GM12878 (cell line): Measurements from ENCODE around the gene LY6G5C. TPM values are rescaled to one million over a fixed set of nuclear protein-coding genes. Genes with fewer than 3 reads are reported as not detected.

Experiments
- ATAC-seq: fragments of 200-7000 bp; cut with Tn5 transposase; 3 replicates; pipeline ENCODE4 v1.9.1; 2020; ENCODE audit warnings: mild to moderate bottlenecking, moderate library complexity
- BruUV-seq: library from RNA; stranded (reverse); fragments of 400-500 nt; replicated peaks from 2 replicates; lab custom pipeline; 2021; lab: Mats Ljungman, UMichigan
- CTCF ChIA-PET: fragments of 300-600 bp; sonication (Branson Sonifier 250); formaldehyde crosslinking; extraction: SDS; loops from one replicate; lab custom pipeline; 2021; ENCODE audit warnings: inconsistent platforms; lab: Yijun Ruan, JAX
- POLR2A ChIA-PET: fragments of 350-600 bp; formaldehyde crosslinking; extraction: SDS; loops from one replicate; lab custom pipeline; 2021; ENCODE audit warnings: inconsistent platforms; lab: Charles Lee
- RAD21 ChIA-PET: fragments of 300-600 bp; sonication (Branson Sonifier 250); formaldehyde crosslinking; loops from one replicate; lab custom pipeline; 2023; ENCODE audit warnings: antibody characterized with exemption; ENCODE audit not compliant: unreplicated experiment; lab: Charles Lee
- SMC1A ChIA-PET: fragments of 300-600 bp; sonication (Branson Sonifier 250); formaldehyde crosslinking; loops from one replicate; lab custom pipeline; 2023; ENCODE audit not compliant: unreplicated experiment, uncharacterized antibody; lab: Charles Lee
- DNase-seq: peaks from one replicate; pipeline ENCODE4 v3.0.0-alpha.2; 2011; ENCODE audit warnings: low read depth, low spot score
- FAIRE-seq: peaks from 3 replicates; lab custom pipeline; 2011; peaks lifted over from hg19 to GRCh38; lab: Jason Lieb, UNC
- H2AFZ ChIP-seq: 2 replicates; pipeline ENCODE4 v1.6.0; 2011; ENCODE audit warnings: low read depth, low read length, control low read depth; ENCODE audit not compliant: control insufficient read depth
- H3K27ac ChIP-seq: 2 replicates; pipeline ENCODE4 v1.5.1; 2011; ENCODE audit warnings: control low read depth; ENCODE audit not compliant: control insufficient read depth, insufficient read depth
- H3K27me3 ChIP-seq, 2 experiments: replicated peaks in 1 of 2; 2 replicates each; pipeline versions ENCODE4 v1.6.0 to v1.6.1; 2011; ENCODE audit warnings: low read length in 1 of 2; ENCODE audit not compliant: control insufficient read depth in 2 of 2, insufficient read depth in 2 of 2
- H3K36me3 ChIP-seq, 2 experiments: 2 replicates each; pipeline ENCODE4 v1.5.1; 2011; ENCODE audit warnings: low read length in 1 of 2; ENCODE audit not compliant: control insufficient read depth in 2 of 2, insufficient read depth in 2 of 2
- H3K4me1 ChIP-seq: 2 replicates; pipeline ENCODE4 v1.6.1; 2011; ENCODE audit warnings: mild to moderate bottlenecking, low read length, moderate library complexity, mixed read lengths; ENCODE audit not compliant: control insufficient read depth, insufficient read depth
- H3K4me2 ChIP-seq: 2 replicates; pipeline ENCODE4 v1.6.0; 2011; ENCODE audit warnings: control low read depth; ENCODE audit not compliant: control insufficient read depth, insufficient read depth
- H3K4me3 ChIP-seq: fragments of 200-600 bp; sonication (generic); 2 replicates; pipeline ENCODE4 v1.5.1; 2016
- H3K79me2 ChIP-seq: 2 replicates; pipeline ENCODE4 v1.6.0; 2011; ENCODE audit warnings: low read length; ENCODE audit not compliant: control insufficient read depth, insufficient read depth
- H3K9ac ChIP-seq: 2 replicates; pipeline ENCODE4 v1.8.0; 2011; ENCODE audit warnings: low read length, control low read depth, mixed read lengths; ENCODE audit not compliant: control insufficient read depth, insufficient read depth
- H3K9me3 ChIP-seq: replicated peaks from 3 replicates; pipeline ENCODE4 v1.5.1; 2011; ENCODE audit warnings: mild to moderate bottlenecking, low read length; ENCODE audit not compliant: control insufficient read depth, insufficient read depth
- H4K20me1 ChIP-seq: 2 replicates; pipeline ENCODE4 v1.6.0; 2011; ENCODE audit not compliant: control insufficient read depth, insufficient read depth
- ATF2 ChIP-seq: IDR thresholded peaks from 2 replicates; pipeline ENCODE4 v1.6.1; 2012; ENCODE audit warnings: low read length, inconsistent platforms
- CBX5 ChIP-seq: sonication (generic); IDR thresholded peaks from 2 replicates; pipeline ENCODE4 v1.6.1; 2016; ENCODE audit warnings: low read depth, moderate library complexity, mild to moderate bottlenecking, inconsistent platforms
- CREB1 ChIP-seq: IDR thresholded peaks from 2 replicates; pipeline ENCODE4 v1.6.1; 2012; ENCODE audit warnings: low read depth, mild to moderate bottlenecking, inconsistent platforms
- HDAC6 ChIP-seq: fragments of 200-600 bp; sonication (generic); IDR thresholded peaks from one replicate; pipeline ENCODE4 v1.8.0; 2017; ENCODE audit warnings: antibody characterized with exemption; ENCODE audit not compliant: unreplicated experiment
- IRF3 ChIP-seq: fragments of 450-650 bp; IDR thresholded peaks from 2 replicates; pipeline ENCODE4 v1.6.1; 2014; ENCODE audit warnings: mild to moderate bottlenecking
- JUND ChIP-seq: IDR thresholded peaks from 2 replicates; pipeline ENCODE4 v1.6.1; 2012; ENCODE audit warnings: low read depth, mild to moderate bottlenecking, low read length, improper control_type of control experiment, moderate library complexity
- MTA3 ChIP-seq: IDR thresholded peaks from 2 replicates; pipeline ENCODE4 v1.6.1; 2012; ENCODE audit warnings: low read length, inconsistent platforms, borderline replicate concordance
- NBN ChIP-seq: fragments of 450-650 bp; IDR thresholded peaks from 2 replicates; pipeline ENCODE4 v1.6.1; 2016
- SREBF2 ChIP-seq: IDR thresholded peaks from 2 replicates; pipeline ENCODE4 v1.6.1; 2012; ENCODE audit warnings: mild to moderate bottlenecking, low read length
- USF1 ChIP-seq: IDR thresholded peaks from 2 replicates; pipeline ENCODE4 v1.6.1; 2011; ENCODE audit warnings: borderline replicate concordance, low read depth, mild to moderate bottlenecking, moderate library complexity, mixed read lengths, low read length; ENCODE audit not compliant: insufficient read depth; ENCODE audit errors: extremely low read length
- ZNF592 ChIP-seq: fragments of 450-650 bp; IDR thresholded peaks from 2 replicates; pipeline ENCODE4 v1.6.1; 2017; ENCODE audit warnings: mild to moderate bottlenecking, moderate library complexity
- WGBS: methylation state at CpG from one replicate; pipeline ENCODE4 v1.1.6; 2016; ENCODE audit warnings: low lambda C conversion rate; ENCODE audit not compliant: insufficient replicate concordance, insufficient coverage; ENCODE audit errors: missing lambda C conversion rate; 5-methylcytosine and 5-hydroxymethylcytosine counted together
- in situ Hi-C: fragments of 300-500 bp; cut with MboI; formaldehyde crosslinking; loops from 9 replicates; pipeline ENCODE4 v1.14.3; 2018; ENCODE audit warnings: mixed read lengths
- intact Hi-C: fragments of 100-400 bp; cut with micrococcal nuclease; formaldehyde crosslinking; loops from one replicate; pipeline ENCODE4 v1.14.2; 2022; ENCODE audit not compliant: unreplicated experiment
- polyA plus RNA-seq, 11 experiments: library from polyadenylated mRNA; depleted of rRNA in 4 of 11; unstranded in 6 of 11; stranded (reverse) in 5 of 11; fragments of >200 nt; fragmentation: Nextera tagmentation in 4 of 11; fragmentation: Illumina TruSeq in 1 of 11; extraction: Ambion mirVana in 4 of 11; extraction: Trizol in 1 of 11; gene quantifications; 1 replicate in 1 of 11; 2 replicates in 10 of 11; pipeline versions ENCODE4 v1.2.1 to v1.2.3, GENCODE V29; 2011 to 2016; ENCODE audit warnings: inconsistent platforms in 2 of 11, missing spikeins in 2 of 11, low read depth in 1 of 11
- total RNA-seq, 4 experiments: library from RNA; depleted of rRNA in 3 of 4; stranded (reverse); fragments of >200 nt in 3 of 4; fragmentation: Illumina TruSeq in 1 of 4; extraction: Trizol in 1 of 4; gene quantifications; 2 replicates each; pipeline versions ENCODE4 v1.2.1 to v1.2.3, GENCODE V29; 2013 to 2021

LY6G5C gene
- total and polyA plus RNA-seq, 10 of the 15 experiments (the other 5 are each of a cell fraction or from before 2014, with no cell fraction given): 0.76 to 6.1 (median 1.7) TPM

GRCh38 chr6:31676904-31677303 lies 4.0 kb downstream of the LY6G5C start:
- WGBS: 78% methylated on average over 6 of the region's 6 CpGs
- Histone ChIP-seq H3K4me3 (no peak overlapping the region), H3K4me1 (peaks cover 6% of the 10 kb centered on the region), H2AFZ (no peak overlapping the region), H3K27me3 (no peaks in the 10 kb centered on the region), H3K27ac (no peak overlapping the region), H4K20me1 (no peaks in the 10 kb centered on the region), H3K79me2 (no peaks in the 10 kb centered on the region), H3K9me3 (no peaks in the 10 kb centered on the region), H3K36me3 (peaks cover 2 to 8% of the 10 kb centered on the region in 2 experiments), H3K9ac (no peak overlapping the region), H3K4me2 (no peak overlapping the region)
- ChIA-PET SMC1A (interaction anchor here (0.6 to 1.5 kb wide), 3 partner anchors 10 to 385 kb away, joined by 3 read pairs; no protein-coding TSS in a partner anchor), RAD21 (no interaction called here), POLR2A (no interaction called here), CTCF (interaction anchor here (1.7 kb wide), 1 partner anchor 13 kb away, joined by 4 read pairs; no protein-coding TSS in a partner anchor)
- intact Hi-C loops: no loop called here
- in situ Hi-C loops: no loop called here
- DNase-seq (no peak), FAIRE-seq (no peak), ATAC-seq (no peak)
- BruUV-seq: no TSS peak
- TF ChIP-seq MTA3 (no peak), CBX5 (no peak), SREBF2 (no peak), IRF3 (no peak), ZNF592 (no peak), NBN (no peak), HDAC6 (no peak), USF1 (no peak), CREB1 (no peak), JUND (no peak), ATF2 (no peak)
